Choroid plexus epithelial cell (primary cell): Measurements from ENCODE around the gene ARHGAP44.
"Not testable (repeated sequence)": the region's sequence is repeated elsewhere in the genome, so short reads cannot be mapped to it uniquely, and the experiment has no call there.

Experiments
- DNase-seq: peaks from one replicate; pipeline ENCODE4 v3.0.0-alpha.2; 2010; ENCODE audit warnings: low read depth
- H3K4me3 ChIP-seq: 2 replicates; pipeline ENCODE4 v1.5.1; 2011; ENCODE audit warnings: low read depth, mild to moderate bottlenecking, control low read depth, low read length, moderate library complexity
- CTCF ChIP-seq: conservative IDR thresholded peaks from 2 replicates; pipeline ENCODE4 v1.5.1; 2011; ENCODE audit warnings: low read depth, mild to moderate bottlenecking, control low read depth, inconsistent platforms, low read length, moderate library complexity

The ARHGAP44 gene

GRCh38 chr17:12977008-12977751, 187.9 kb downstream of the ARHGAP44 start:
- no peak overlapping the region for H3K4me3 ChIP-seq
- no peak for TF ChIP-seq CTCF
- no peak for DNase-seq

- DNase-seq, H3K4me3 ChIP-seq: not testable (repeated sequence)
Observed at GRCh38 chr17:12978787-12979186, 189.5 kb downstream of the ARHGAP44 start.

- H3K4me3 ChIP-seq, result no peak overlapping the region
- no peak for DNase-seq
- TF ChIP-seq CTCF, result no peak
Observed at GRCh38 chr17:12979246-12979645, 189.9 kb downstream of the ARHGAP44 start.

GRCh38 chr17:12979826-12980500, 190.7 kb downstream of the ARHGAP44 start:
- no peak for TF ChIP-seq CTCF
- H3K4me3 ChIP-seq, result no peak overlapping the region
- DNase-seq, result no peak

GRCh38 chr17:12982224-12982623, 192.9 kb downstream of the ARHGAP44 start:
- no peak for DNase-seq
- no peak overlapping the region for H3K4me3 ChIP-seq
- no peak for TF ChIP-seq CTCF

GRCh38 chr17:12983991-12984884, 194.9 kb downstream of the ARHGAP44 start:
- no peak overlapping the region for H3K4me3 ChIP-seq
- peak; percentile 56 for DNase-seq
- no peak for TF ChIP-seq CTCF

GRCh38 chr17:12985431-12986293, 196.4 kb downstream of the ARHGAP44 start:
- peak; percentile 43 for DNase-seq
- H3K4me3 ChIP-seq, result no peak overlapping the region
- no peak for TF ChIP-seq CTCF
